Measurements from ENCODE around the gene TMC1.

TMC1 gene

GRCh38 chr9:72618811-72619210, 97.4 kb downstream of the TMC1 start:
- DNase-seq, result no peak

GRCh38 chr9:72622186-72622585, 100.8 kb downstream of the TMC1 start:
- DNase-seq, result no peak

- no peak for DNase-seq
Observed at GRCh38 chr9:72623156-72623555, 101.7 kb downstream of the TMC1 start.

- no peak for DNase-seq
Observed at GRCh38 chr9:72627147-72627546, 105.7 kb downstream of the TMC1 start.

- DNase-seq, result no peak
Observed at GRCh38 chr9:72627956-72628540, 106.6 kb downstream of the TMC1 start.

GRCh38 chr9:72633966-72634365, 112.6 kb downstream of the TMC1 start:
- no peak for DNase-seq

- no peak for DNase-seq
Observed at GRCh38 chr9:72635197-72635596, 113.8 kb downstream of the TMC1 start.

GRCh38 chr9:72636621-72637020, 115.2 kb downstream of the TMC1 start:
- no peak for DNase-seq

GRCh38 chr9:72643651-72644050, 122.2 kb downstream of the TMC1 start:
- DNase-seq, result no peak

GRCh38 chr9:72646061-72646460, 124.7 kb downstream of the TMC1 start:
- no peak for DNase-seq

- DNase-seq, result no peak
Observed at GRCh38 chr9:72648324-72649126, 127.1 kb downstream of the TMC1 start.

GRCh38 chr9:72649127-72649442, 127.7 kb downstream of the TMC1 start:
- no peak for DNase-seq

GRCh38 chr9:72650206-72650605, 128.8 kb downstream of the TMC1 start:
- no peak for DNase-seq

GRCh38 chr9:72656021-72656420, 134.6 kb downstream of the TMC1 start:
- DNase-seq, result no peak

- no peak for DNase-seq
Observed at GRCh38 chr9:72657023-72657422, 135.6 kb downstream of the TMC1 start.

- DNase-seq, result no peak
Observed at GRCh38 chr9:72658703-72659102, 137.3 kb downstream of the TMC1 start.

- DNase-seq, result no peak
Observed at GRCh38 chr9:72661401-72662135, 140.2 kb downstream of the TMC1 start.

- no peak for DNase-seq
Observed at GRCh38 chr9:72665421-72665820, 144.0 kb downstream of the TMC1 start.

GRCh38 chr9:72667181-72667580, 145.8 kb downstream of the TMC1 start:
- no peak for DNase-seq

GRCh38 chr9:72674961-72675360, 153.6 kb downstream of the TMC1 start:
- DNase-seq, result no peak

- DNase-seq, result no peak
Observed at GRCh38 chr9:72675586-72675985, 154.2 kb downstream of the TMC1 start.

- DNase-seq, result no peak
Observed at GRCh38 chr9:72680593-72681282, 159.3 kb downstream of the TMC1 start.

- DNase-seq, result no peak
Observed at GRCh38 chr9:72681283-72681630, 159.8 kb downstream of the TMC1 start.

- DNase-seq, result no peak
Observed at GRCh38 chr9:72684615-72685014, 163.2 kb downstream of the TMC1 start.
